Spleen (tissue), 7 donors: ENCODE measurements around the gene SLC8A2.

Experiments used
- POLR2A ChIP-seq, 3 donors: fragments of 450-650 bp; IDR thresholded peaks; one replicate each; pipeline ENCODE4 v1.5.1; 2017; ENCODE audit warnings: antibody characterized with exemption in 3 of 3, mild to moderate bottlenecking in 1 of 3
- POLR2AphosphoS5 ChIP-seq, 3 donors: sonication (generic); formaldehyde crosslinking; IDR thresholded peaks; one replicate each; pipeline ENCODE4 v1.5.1; 2017; ENCODE audit warnings: antibody characterized with exemption in 3 of 3
- TF ChIP-seq, protein P1 (sequence below), 11 experiments: fragments of 200-600 bp in 7 of 11; fragments of 450-650 bp in 4 of 11; sonication (generic) in 4 of 11; IDR thresholded peaks in 8 of 11; conservative IDR thresholded peaks in 3 of 11; 1 replicate in 7 of 11; 2 replicates in 4 of 11; pipeline versions ENCODE4 v1.4.0 to v1.8.0; 2016 to 2021; ENCODE audit warnings: antibody characterized with exemption in 11 of 11, inconsistent platforms in 4 of 11, mild to moderate bottlenecking in 1 of 11
- donor health status: DM: no; HTN: no; CAD: no; lungs with moderate emphysema.
- donor health status: DM: no; HTN: no; CAD: no.
- donor health status: DM: no; HTN: no; CAD: no.

DNA sequence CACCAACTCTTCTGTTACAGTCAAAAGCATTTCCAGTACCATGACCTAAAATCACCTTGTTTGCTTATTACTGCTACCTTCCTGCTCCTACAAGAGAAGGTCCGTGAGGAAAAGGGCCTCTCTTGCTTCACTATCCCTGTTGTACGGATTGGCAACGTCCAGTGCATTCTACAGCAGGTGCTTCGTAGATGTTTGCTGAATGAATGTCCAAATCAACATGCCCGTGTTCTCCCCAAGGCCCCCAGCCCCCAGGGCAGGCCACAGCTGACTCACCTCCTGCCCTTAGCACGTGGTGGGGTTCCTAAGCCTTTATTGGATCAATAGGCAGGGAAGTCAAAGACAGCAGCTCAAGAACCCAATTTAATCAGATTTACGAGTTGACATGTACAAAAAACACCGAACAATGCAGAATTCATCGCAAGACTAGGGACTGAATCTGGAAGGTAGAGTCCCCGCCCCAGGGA, 48.7 kb upstream of the SLC8A2 start:
- TF ChIP-seq, protein P1, sequence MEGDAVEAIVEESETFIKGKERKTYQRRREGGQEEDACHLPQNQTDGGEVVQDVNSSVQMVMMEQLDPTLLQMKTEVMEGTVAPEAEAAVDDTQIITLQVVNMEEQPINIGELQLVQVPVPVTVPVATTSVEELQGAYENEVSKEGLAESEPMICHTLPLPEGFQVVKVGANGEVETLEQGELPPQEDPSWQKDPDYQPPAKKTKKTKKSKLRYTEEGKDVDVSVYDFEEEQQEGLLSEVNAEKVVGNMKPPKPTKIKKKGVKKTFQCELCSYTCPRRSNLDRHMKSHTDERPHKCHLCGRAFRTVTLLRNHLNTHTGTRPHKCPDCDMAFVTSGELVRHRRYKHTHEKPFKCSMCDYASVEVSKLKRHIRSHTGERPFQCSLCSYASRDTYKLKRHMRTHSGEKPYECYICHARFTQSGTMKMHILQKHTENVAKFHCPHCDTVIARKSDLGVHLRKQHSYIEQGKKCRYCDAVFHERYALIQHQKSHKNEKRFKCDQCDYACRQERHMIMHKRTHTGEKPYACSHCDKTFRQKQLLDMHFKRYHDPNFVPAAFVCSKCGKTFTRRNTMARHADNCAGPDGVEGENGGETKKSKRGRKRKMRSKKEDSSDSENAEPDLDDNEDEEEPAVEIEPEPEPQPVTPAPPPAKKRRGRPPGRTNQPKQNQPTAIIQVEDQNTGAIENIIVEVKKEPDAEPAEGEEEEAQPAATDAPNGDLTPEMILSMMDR (IDR thresholded peaks at IDR 0.05 in 8 of 11, conservative IDR thresholded peaks at IDR 0.05 in 3 of 11), result no peak
- TF ChIP-seq POLR2A (IDR thresholded peaks at IDR 0.05) (no peak), POLR2AphosphoS5 (IDR thresholded peaks at IDR 0.05) (no peak)
